Endodermal cell (in vitro differentiated cells): ENCODE measurements around the gene SLX9. TPM values are rescaled to one million over a fixed set of nuclear protein-coding genes. Genes with fewer than 3 reads are reported as not detected.

Experiments
- DNase-seq: peaks from one replicate; pipeline ENCODE4 v3.0.0-alpha.2; 2017
- H3K27ac ChIP-seq: 2 replicates; pipeline ENCODE4 v1.5.1; 2013; ENCODE audit warnings: mild to moderate bottlenecking, low read depth, low read length, moderate library complexity
- H3K27me3 ChIP-seq: 2 replicates; pipeline ENCODE4 v1.6.1; 2013; ENCODE audit warnings: mild to moderate bottlenecking, low read length, moderate library complexity; ENCODE audit not compliant: insufficient read depth, control insufficient read depth, poor library complexity, severe bottlenecking
- H3K36me3 ChIP-seq: 2 replicates; pipeline ENCODE4 v1.7.0; 2013; ENCODE audit warnings: mild to moderate bottlenecking, low read length, moderate library complexity; ENCODE audit not compliant: control insufficient read depth, insufficient read depth
- H3K4me1 ChIP-seq: one replicate; pipeline ENCODE4 v1.7.0; 2013; ENCODE audit warnings: low read length; ENCODE audit not compliant: control insufficient read depth, insufficient read depth
- H3K4me3 ChIP-seq: 2 replicates; pipeline ENCODE4 v1.5.1; 2013; ENCODE audit warnings: mild to moderate bottlenecking, low read length, moderate library complexity
- H3K9ac ChIP-seq: 2 replicates; pipeline ENCODE4 v1.6.1; 2013; ENCODE audit warnings: mild to moderate bottlenecking, low read length, moderate library complexity; ENCODE audit not compliant: poor library complexity, severe bottlenecking; ENCODE audit errors: extremely low read depth
- H3K9me3 ChIP-seq: 2 replicates; pipeline ENCODE4 v1.6.1; 2013; ENCODE audit warnings: mild to moderate bottlenecking, low read length, moderate library complexity; ENCODE audit not compliant: control insufficient read depth
- H3K27ac Mint-ChIP-seq: 2 replicates; pipeline ENCODE4 v1.8.0; 2020; ENCODE audit warnings: mixed read lengths
- H3K27me3 Mint-ChIP-seq: 2 replicates; pipeline ENCODE4 v1.8.0; 2021; ENCODE audit warnings: mild to moderate bottlenecking, mixed read lengths; ENCODE audit not compliant: insufficient read depth
- H3K36me3 Mint-ChIP-seq: 2 replicates; pipeline ENCODE4 v1.8.0; 2020; ENCODE audit warnings: low read depth, mixed read lengths
- H3K4me1 Mint-ChIP-seq: 2 replicates; pipeline ENCODE4 v1.8.0; 2020; ENCODE audit warnings: mixed read lengths
- H3K4me3 Mint-ChIP-seq: 2 replicates; pipeline ENCODE4 v1.8.0; 2020; ENCODE audit warnings: mild to moderate bottlenecking, moderate library complexity, mixed read lengths
- H3K9me3 Mint-ChIP-seq: 2 replicates; pipeline ENCODE4 v1.8.0; 2020; ENCODE audit warnings: mild to moderate bottlenecking, mixed read lengths
- CTCF ChIP-seq: fragments of 200-600 bp; sonication (generic); conservative IDR thresholded peaks from 2 replicates; pipeline ENCODE4 v1.5.0; 2021; ENCODE audit warnings: antibody characterized with exemption, mild to moderate bottlenecking
- WGBS, 2 experiments: methylation state at CpG; one replicate each; pipeline versions ENCODE4 v1.1.5 to v1.1.7; 2013; ENCODE audit warnings: missing lambda C conversion rate in 2 of 2, mixed read lengths in 1 of 2; ENCODE audit not compliant: insufficient coverage in 1 of 2, insufficient read length in 1 of 2; 5-methylcytosine and 5-hydroxymethylcytosine counted together
- total RNA-seq, 2 donors: library from RNA; stranded (reverse); fragmentation: NEBNext Ultra II Directional in 1 of 2; extraction: Animal tissue kit (Norgen Biotek cat#: 25700) in 1 of 2; gene quantifications; 2 replicates in 1 of 2; 3 replicates in 1 of 2; pipeline ENCODE4 v1.2.1, GENCODE V29; 2021

Gene SLX9
- total RNA-seq, 2 donors from 2014 or later: 38.0 to 48.9 TPM

DNA sequence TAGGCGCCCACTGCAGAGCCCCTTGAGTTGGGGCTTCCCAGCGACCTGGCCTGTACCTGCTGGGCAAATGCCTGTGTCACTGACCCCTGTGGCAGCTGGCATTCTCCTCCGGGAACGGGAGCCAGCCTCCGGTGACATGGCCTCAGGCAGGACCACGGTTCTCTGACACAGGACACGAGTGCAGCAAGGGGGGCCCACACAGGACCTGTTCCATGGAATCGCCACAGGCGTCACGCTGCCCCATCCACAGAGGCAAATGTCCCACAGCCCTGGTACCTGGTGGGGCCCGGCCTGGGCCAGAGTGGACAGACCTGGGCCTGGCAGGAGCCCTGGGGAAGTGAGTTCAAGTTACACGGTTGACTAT lies 21.7 kb upstream of the SLX9 start:
- Mint-ChIP-seq H3K4me3 (no peak overlapping the region), H3K4me1 (no peaks in the 10 kb centered on the region), H3K9me3 (no peaks in the 10 kb centered on the region), H3K27me3 (peaks cover 37% of the 10 kb centered on the region), H3K36me3 (no peaks in the 10 kb centered on the region), H3K27ac (no peak overlapping the region)
- peaks cover 24% of the 10 kb centered on the region for H3K27me3 ChIP-seq
- no peak for TF ChIP-seq CTCF
- H3K4me3 ChIP-seq: no peak overlapping the region
- no peaks in the 10 kb centered on the region for H3K36me3 ChIP-seq
- DNase-seq: peak; percentile 29
- H3K27ac ChIP-seq: no peak overlapping the region
- no peaks in the 10 kb centered on the region for H3K9me3 ChIP-seq
- no peak overlapping the region for H3K9ac ChIP-seq
- H3K4me1 ChIP-seq: no peaks in the 10 kb centered on the region
- 89% methylated on average over 9 to 12 of the region's 12 CpGs for WGBS, 2 experiments

DNA sequence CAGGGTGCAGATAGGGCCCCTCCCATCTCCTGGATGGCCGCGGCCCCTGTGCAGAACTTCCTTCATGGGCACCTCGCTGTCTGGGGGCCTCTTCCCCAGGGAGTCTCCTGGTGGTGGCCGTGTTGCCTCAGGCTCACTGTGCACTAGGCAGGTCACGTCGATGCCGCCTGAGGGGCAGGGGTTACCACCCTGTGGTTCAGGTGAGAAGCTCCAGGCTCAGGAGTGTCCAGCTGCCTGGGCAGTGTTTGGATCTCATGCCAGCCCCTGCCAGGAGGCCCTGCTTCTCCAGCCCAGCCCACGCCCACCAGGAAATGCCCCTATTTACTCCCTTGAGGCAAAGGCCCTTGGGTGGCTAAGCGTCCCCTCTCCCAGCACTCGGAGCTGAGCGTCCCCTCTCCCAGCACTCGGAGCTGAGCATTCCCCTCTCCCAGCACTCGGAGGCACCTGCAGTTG lies 21.2 kb upstream of the SLX9 start:
- 64% methylated on average over 11 to 13 of the region's 13 CpGs for WGBS, 2 experiments
- H3K27me3 ChIP-seq: peaks cover 24% of the 10 kb centered on the region
- peak; percentile 80 for DNase-seq
- H3K36me3 Mint-ChIP-seq: no peaks in the 10 kb centered on the region
- no peaks in the 10 kb centered on the region for H3K4me1 Mint-ChIP-seq
- no peak overlapping the region for H3K27ac ChIP-seq
- no peaks in the 10 kb centered on the region for H3K9me3 ChIP-seq
- H3K36me3 ChIP-seq: no peaks in the 10 kb centered on the region
- H3K9me3 Mint-ChIP-seq: no peaks in the 10 kb centered on the region
- H3K27ac Mint-ChIP-seq: no peak overlapping the region
- H3K4me3 Mint-ChIP-seq: peak overlapping the region; percentile 59
- H3K27me3 Mint-ChIP-seq: peaks cover 37% of the 10 kb centered on the region
- no peak overlapping the region for H3K9ac ChIP-seq
- no peak for TF ChIP-seq CTCF
- no peaks in the 10 kb centered on the region for H3K4me1 ChIP-seq
- H3K4me3 ChIP-seq: peak overlapping the region; percentile 68

- no peaks in the 10 kb centered on the region for H3K4me1 ChIP-seq
- Mint-ChIP-seq H3K27me3 (peaks cover 37% of the 10 kb centered on the region), H3K4me3 (peak overlapping the region; percentile 59), H3K9me3 (no peaks in the 10 kb centered on the region), H3K27ac (no peak overlapping the region), H3K36me3 (no peaks in the 10 kb centered on the region), H3K4me1 (no peaks in the 10 kb centered on the region)
- H3K4me3 ChIP-seq: peak overlapping the region; percentile 68
- DNase-seq: peak; percentile 44
- H3K27me3 ChIP-seq: peaks cover 24% of the 10 kb centered on the region
- H3K9ac ChIP-seq: no peak overlapping the region
- no peaks in the 10 kb centered on the region for H3K36me3 ChIP-seq
- 52 to 66% methylated on average over 8 to 22 of the region's 26 CpGs for WGBS, 2 experiments
- no peaks in the 10 kb centered on the region for H3K9me3 ChIP-seq
- no peak overlapping the region for H3K27ac ChIP-seq
- no peak for TF ChIP-seq CTCF
Measured at GRCh38 chr21:44919111-44919912, 20.5 kb upstream of the SLX9 start.
